HFFc6 (cell line): Measurements from ENCODE around the gene MPRIP. TPM values are rescaled to one million over a fixed set of nuclear protein-coding genes. Genes with fewer than 3 reads are reported as not detected.

ENCODE experiments used
- DNase-seq: peaks from one replicate; pipeline ENCODE4 v3.0.0-alpha.2; 2018
- H3K27ac Mint-ChIP-seq: 2 replicates; pipeline ENCODE4 v1.8.0; 2020; ENCODE audit warnings: mild to moderate bottlenecking, mixed read lengths
- H3K27me3 Mint-ChIP-seq: 2 replicates; pipeline ENCODE4 v1.8.0; 2021; ENCODE audit warnings: mild to moderate bottlenecking, moderate library complexity, mixed read lengths; ENCODE audit not compliant: insufficient read depth
- H3K36me3 Mint-ChIP-seq: 2 replicates; pipeline ENCODE4 v1.8.0; 2021; ENCODE audit warnings: low read depth, mixed read lengths
- H3K4me1 Mint-ChIP-seq: 2 replicates; pipeline ENCODE4 v1.8.0; 2020; ENCODE audit warnings: low read depth, mixed read lengths
- H3K4me3 Mint-ChIP-seq: 2 replicates; pipeline ENCODE4 v1.8.0; 2020; ENCODE audit warnings: mild to moderate bottlenecking, moderate library complexity, mixed read lengths
- H3K9me3 Mint-ChIP-seq: 2 replicates; pipeline ENCODE4 v1.8.0; 2020; ENCODE audit warnings: mild to moderate bottlenecking, mixed read lengths
- CTCF ChIP-seq: fragments of 200-600 bp; sonication (generic); IDR thresholded peaks from 2 replicates; pipeline ENCODE4 v1.5.0; 2021; ENCODE audit warnings: antibody characterized with exemption, mild to moderate bottlenecking
- total RNA-seq, 6 experiments: library from RNA; stranded (reverse); fragmentation: NEBNext Ultra II Directional; extraction: Animal tissue kit (Norgen Biotek cat#: 25700); gene quantifications; 2 replicates in 1 of 6; 3 replicates in 5 of 6; pipeline ENCODE4 v1.2.3, GENCODE V29; 2021

The MPRIP gene
- total RNA-seq, 6 experiments from 2014 or later: 350 to 409 (median 372) TPM

- H3K27ac Mint-ChIP-seq: no peak overlapping the region
Measured at GRCh38 chr17:17053446-17054379, 11.5 kb downstream of the MPRIP start.

GRCh38 chr17:17054636-17055035, 12.4 kb downstream of the MPRIP start:
- H3K4me1 Mint-ChIP-seq: peaks cover 64% of the 10 kb centered on the region
- H3K27me3 Mint-ChIP-seq: no peaks in the 10 kb centered on the region
- TF ChIP-seq CTCF: no peak
- no peaks in the 10 kb centered on the region for H3K36me3 Mint-ChIP-seq
- H3K4me3 Mint-ChIP-seq: no peak overlapping the region
- no peaks in the 10 kb centered on the region for H3K9me3 Mint-ChIP-seq
- no peak for DNase-seq
- H3K27ac Mint-ChIP-seq: no peak overlapping the region

More at GRCh38 chr17:17053446-17054379, 11.5 kb downstream of the MPRIP start:
- no peak for DNase-seq
- no peaks in the 10 kb centered on the region for H3K27me3 Mint-ChIP-seq
- no peak overlapping the region for H3K4me3 Mint-ChIP-seq
- H3K9me3 Mint-ChIP-seq: no peaks in the 10 kb centered on the region
- TF ChIP-seq CTCF: no peak
- H3K36me3 Mint-ChIP-seq: no peaks in the 10 kb centered on the region; the same call in 1 of the 2 replicates
- peaks cover 71% of the 10 kb centered on the region for H3K4me1 Mint-ChIP-seq

GRCh38 chr17:17055286-17056155, 13.3 kb downstream of the MPRIP start:
- peaks cover 62% of the 10 kb centered on the region for H3K4me1 Mint-ChIP-seq
- no peak overlapping the region for H3K4me3 Mint-ChIP-seq
- no peaks in the 10 kb centered on the region for H3K36me3 Mint-ChIP-seq
- H3K9me3 Mint-ChIP-seq: no peaks in the 10 kb centered on the region
- H3K27ac Mint-ChIP-seq: peak overlapping the region; percentile 84
- DNase-seq: no peak
- TF ChIP-seq CTCF: no peak
- peaks cover 2% of the 10 kb centered on the region; the same call in 1 of the 2 replicates for H3K27me3 Mint-ChIP-seq

- no peak overlapping the region for H3K4me3 Mint-ChIP-seq
- no peaks in the 10 kb centered on the region for H3K36me3 Mint-ChIP-seq
- no peak for DNase-seq
- no peaks in the 10 kb centered on the region for H3K9me3 Mint-ChIP-seq
- peaks cover 2% of the 10 kb centered on the region; the same call in 1 of the 2 replicates for H3K27me3 Mint-ChIP-seq
- peaks cover 56% of the 10 kb centered on the region for H3K4me1 Mint-ChIP-seq
- H3K27ac Mint-ChIP-seq: peak overlapping the region; percentile 84
- TF ChIP-seq CTCF: no peak
Measured at GRCh38 chr17:17056156-17056539, 13.9 kb downstream of the MPRIP start.

GRCh38 chr17:17057057-17057551, 14.8 kb downstream of the MPRIP start:
- no peaks in the 10 kb centered on the region for H3K9me3 Mint-ChIP-seq
- peaks cover 2% of the 10 kb centered on the region; the same call in 1 of the 2 replicates for H3K27me3 Mint-ChIP-seq
- H3K4me3 Mint-ChIP-seq: no peak overlapping the region
- H3K4me1 Mint-ChIP-seq: peaks cover 47% of the 10 kb centered on the region
- no peak for TF ChIP-seq CTCF
- no peak for DNase-seq
- H3K36me3 Mint-ChIP-seq: no peaks in the 10 kb centered on the region
- no peak overlapping the region for H3K27ac Mint-ChIP-seq
